Epithelial cell of proximal tubule (primary cell): ENCODE measurements around the gene EZH2. TPM values are rescaled to one million over a fixed set of nuclear protein-coding genes. Genes with fewer than 3 reads are reported as not detected.

Source experiments
- DNase-seq: peaks from one replicate; pipeline ENCODE4 v3.0.0-alpha.2; 2011; ENCODE audit warnings: low read depth
- H3K4me3 ChIP-seq: 2 replicates; pipeline ENCODE4 v1.5.1; 2011; ENCODE audit warnings: low read depth, mild to moderate bottlenecking, low read length
- total RNA-seq: library from RNA; depleted of rRNA; stranded (reverse); fragments of >200 nt; gene quantifications from 2 replicates; pipeline ENCODE4 v1.2.3, GENCODE V29; 2015
- TF ChIP-seq, protein P1 (sequence below): conservative IDR thresholded peaks from 2 replicates; pipeline ENCODE4 v1.5.1; 2012; ENCODE audit warnings: low read depth, mild to moderate bottlenecking, low read length

EZH2 gene
- total RNA-seq, 1 donor from 2014 or later, result 24.9 TPM

DNA sequence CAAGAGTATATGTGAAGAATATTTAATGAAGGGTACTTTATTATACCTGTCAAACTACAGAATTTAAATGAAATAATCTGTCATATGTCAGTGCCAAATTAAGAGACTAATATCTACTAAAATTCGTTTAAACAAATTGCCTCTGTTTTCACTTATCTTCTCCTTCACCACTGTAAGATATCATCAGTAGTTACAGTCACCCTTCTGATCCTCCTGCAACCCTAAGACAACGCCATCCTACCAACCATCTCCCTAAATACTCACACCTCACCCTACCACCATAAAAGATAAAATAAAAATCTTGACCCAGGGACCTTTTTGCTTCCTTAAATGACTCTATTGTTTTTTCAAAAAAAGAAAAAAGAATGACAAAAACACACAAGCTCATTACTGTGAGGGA lies 20.8 kb downstream of the EZH2 start:
- TF ChIP-seq, protein P1, sequence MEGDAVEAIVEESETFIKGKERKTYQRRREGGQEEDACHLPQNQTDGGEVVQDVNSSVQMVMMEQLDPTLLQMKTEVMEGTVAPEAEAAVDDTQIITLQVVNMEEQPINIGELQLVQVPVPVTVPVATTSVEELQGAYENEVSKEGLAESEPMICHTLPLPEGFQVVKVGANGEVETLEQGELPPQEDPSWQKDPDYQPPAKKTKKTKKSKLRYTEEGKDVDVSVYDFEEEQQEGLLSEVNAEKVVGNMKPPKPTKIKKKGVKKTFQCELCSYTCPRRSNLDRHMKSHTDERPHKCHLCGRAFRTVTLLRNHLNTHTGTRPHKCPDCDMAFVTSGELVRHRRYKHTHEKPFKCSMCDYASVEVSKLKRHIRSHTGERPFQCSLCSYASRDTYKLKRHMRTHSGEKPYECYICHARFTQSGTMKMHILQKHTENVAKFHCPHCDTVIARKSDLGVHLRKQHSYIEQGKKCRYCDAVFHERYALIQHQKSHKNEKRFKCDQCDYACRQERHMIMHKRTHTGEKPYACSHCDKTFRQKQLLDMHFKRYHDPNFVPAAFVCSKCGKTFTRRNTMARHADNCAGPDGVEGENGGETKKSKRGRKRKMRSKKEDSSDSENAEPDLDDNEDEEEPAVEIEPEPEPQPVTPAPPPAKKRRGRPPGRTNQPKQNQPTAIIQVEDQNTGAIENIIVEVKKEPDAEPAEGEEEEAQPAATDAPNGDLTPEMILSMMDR, result no peak
- H3K4me3 ChIP-seq, result no peak overlapping the region
- DNase-seq, result no peak

DNA sequence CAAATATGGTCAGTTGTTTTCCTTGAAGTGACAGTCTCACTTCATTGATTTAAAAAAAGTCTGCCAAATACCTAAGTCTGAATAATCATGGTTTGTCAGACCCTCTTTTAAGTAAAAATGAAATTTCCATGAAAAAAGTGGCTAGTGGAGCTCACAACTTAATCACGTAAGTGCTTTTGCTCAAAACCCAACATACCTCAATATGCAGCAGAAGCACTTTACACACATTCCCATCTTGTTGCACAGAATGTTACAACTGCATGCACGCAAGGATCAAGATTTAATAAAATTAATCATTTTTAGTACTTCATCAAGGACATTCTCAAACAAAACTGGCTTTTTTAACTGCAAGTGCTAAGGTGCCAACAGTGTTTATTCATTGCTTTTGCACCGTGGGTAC lies 21.6 kb downstream of the EZH2 start:
- no peak overlapping the region for H3K4me3 ChIP-seq
- TF ChIP-seq, protein P1, result no peak
- DNase-seq, result no peak

GRCh38 chr7:148858489-148858888 lies 25.6 kb downstream of the EZH2 start:
- no peak for DNase-seq
- H3K4me3 ChIP-seq, result no peak overlapping the region
- TF ChIP-seq, protein P1, result no peak

GRCh38 chr7:148856891-148857290 lies 27.2 kb downstream of the EZH2 start:
- TF ChIP-seq, protein P1, result no peak
- no peak for DNase-seq
- no peak overlapping the region for H3K4me3 ChIP-seq

GRCh38 chr7:148856578-148856881 lies 27.6 kb downstream of the EZH2 start:
- H3K4me3 ChIP-seq, result no peak overlapping the region
- TF ChIP-seq, protein P1, result no peak
- DNase-seq, result no peak

DNA sequence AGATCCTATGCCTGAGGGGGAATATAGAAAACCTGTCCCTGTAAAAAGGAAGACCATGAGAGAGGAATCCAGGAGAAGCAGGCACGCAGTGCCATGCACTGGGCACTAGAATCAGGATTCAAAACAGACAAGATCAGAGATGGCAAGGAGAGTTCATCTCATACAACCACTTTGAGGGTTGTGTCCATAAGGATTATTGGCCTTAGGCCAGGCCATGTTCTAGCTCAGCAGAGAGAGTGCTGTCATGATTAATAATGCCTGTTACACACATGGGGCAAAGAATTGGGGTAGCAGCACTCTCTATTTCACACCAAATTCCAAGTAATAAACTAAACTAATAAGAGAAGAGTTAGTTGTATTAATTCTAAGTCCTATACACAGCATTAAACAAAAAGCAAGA lies 29.1 kb downstream of the EZH2 start:
- no peak for DNase-seq
- TF ChIP-seq, protein P1, result no peak
- no peak overlapping the region for H3K4me3 ChIP-seq

- no peak overlapping the region for H3K4me3 ChIP-seq
- TF ChIP-seq, protein P1, result no peak
- DNase-seq, result no peak
Measured at GRCh38 chr7:148852272-148852671, 31.8 kb downstream of the EZH2 start.
